Measurements from ENCODE around the gene PLS3. TPM values are rescaled to one million over a fixed set of nuclear protein-coding genes. Genes with fewer than 3 reads are reported as not detected.

PLS3 gene
- total and polyA plus RNA-seq, 4 donors: 63.1 to 221 (median 116) TPM

GRCh38 chrX:115581759-115582615 is 21.0 kb downstream of the PLS3 start:
- peak in 2 of 3 donors; percentile 30 to 61 for DNase-seq
- Histone ChIP-seq H3K9me3 (ENCODE audit: control insufficient read depth in 4 of 4, insufficient read depth in 3 of 4, low read length in 3 of 4) (no peaks in the 10 kb centered on the region), H3K27me3 (ENCODE audit: control insufficient read depth in 3 of 3, insufficient read depth in 3 of 3, low read length in 2 of 3) (peaks cover 0 to 38% (median 36%) of the 10 kb centered on the region in 3 donors), H3K27ac (ENCODE audit: low read depth in 1 of 2, low read length in 1 of 2) (peak overlapping the region in 1 of 2 donors; percentile 2), H3K36me3 (ENCODE audit: control insufficient read depth in 4 of 4, insufficient read depth in 4 of 4, low read length in 4 of 4) (peaks cover 0 to 2% (median 0%) of the 10 kb centered on the region in 4 donors), H3K4me1 (ENCODE audit: control insufficient read depth in 5 of 5, insufficient read depth in 5 of 5, low read length in 5 of 5) (peaks cover 0 to 9% (median 6%) of the 10 kb centered on the region in 5 donors), H3K4me3 (no peak overlapping the region), H3K9ac (ENCODE audit: insufficient read depth in 1 of 2, low read length in 2 of 2) (no peak overlapping the region)
- ATAC-seq (ENCODE audit: insufficient read depth, low FRiP score): no peak
- WGBS, 2 donors: 36 to 60% methylated on average over 2 of the region's 2 CpGs
- TF ChIP-seq, protein P1, sequence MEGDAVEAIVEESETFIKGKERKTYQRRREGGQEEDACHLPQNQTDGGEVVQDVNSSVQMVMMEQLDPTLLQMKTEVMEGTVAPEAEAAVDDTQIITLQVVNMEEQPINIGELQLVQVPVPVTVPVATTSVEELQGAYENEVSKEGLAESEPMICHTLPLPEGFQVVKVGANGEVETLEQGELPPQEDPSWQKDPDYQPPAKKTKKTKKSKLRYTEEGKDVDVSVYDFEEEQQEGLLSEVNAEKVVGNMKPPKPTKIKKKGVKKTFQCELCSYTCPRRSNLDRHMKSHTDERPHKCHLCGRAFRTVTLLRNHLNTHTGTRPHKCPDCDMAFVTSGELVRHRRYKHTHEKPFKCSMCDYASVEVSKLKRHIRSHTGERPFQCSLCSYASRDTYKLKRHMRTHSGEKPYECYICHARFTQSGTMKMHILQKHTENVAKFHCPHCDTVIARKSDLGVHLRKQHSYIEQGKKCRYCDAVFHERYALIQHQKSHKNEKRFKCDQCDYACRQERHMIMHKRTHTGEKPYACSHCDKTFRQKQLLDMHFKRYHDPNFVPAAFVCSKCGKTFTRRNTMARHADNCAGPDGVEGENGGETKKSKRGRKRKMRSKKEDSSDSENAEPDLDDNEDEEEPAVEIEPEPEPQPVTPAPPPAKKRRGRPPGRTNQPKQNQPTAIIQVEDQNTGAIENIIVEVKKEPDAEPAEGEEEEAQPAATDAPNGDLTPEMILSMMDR (IDR thresholded peaks at IDR 0.05; ENCODE audit: control extremely low read depth, extremely low read depth): no peak

DNA sequence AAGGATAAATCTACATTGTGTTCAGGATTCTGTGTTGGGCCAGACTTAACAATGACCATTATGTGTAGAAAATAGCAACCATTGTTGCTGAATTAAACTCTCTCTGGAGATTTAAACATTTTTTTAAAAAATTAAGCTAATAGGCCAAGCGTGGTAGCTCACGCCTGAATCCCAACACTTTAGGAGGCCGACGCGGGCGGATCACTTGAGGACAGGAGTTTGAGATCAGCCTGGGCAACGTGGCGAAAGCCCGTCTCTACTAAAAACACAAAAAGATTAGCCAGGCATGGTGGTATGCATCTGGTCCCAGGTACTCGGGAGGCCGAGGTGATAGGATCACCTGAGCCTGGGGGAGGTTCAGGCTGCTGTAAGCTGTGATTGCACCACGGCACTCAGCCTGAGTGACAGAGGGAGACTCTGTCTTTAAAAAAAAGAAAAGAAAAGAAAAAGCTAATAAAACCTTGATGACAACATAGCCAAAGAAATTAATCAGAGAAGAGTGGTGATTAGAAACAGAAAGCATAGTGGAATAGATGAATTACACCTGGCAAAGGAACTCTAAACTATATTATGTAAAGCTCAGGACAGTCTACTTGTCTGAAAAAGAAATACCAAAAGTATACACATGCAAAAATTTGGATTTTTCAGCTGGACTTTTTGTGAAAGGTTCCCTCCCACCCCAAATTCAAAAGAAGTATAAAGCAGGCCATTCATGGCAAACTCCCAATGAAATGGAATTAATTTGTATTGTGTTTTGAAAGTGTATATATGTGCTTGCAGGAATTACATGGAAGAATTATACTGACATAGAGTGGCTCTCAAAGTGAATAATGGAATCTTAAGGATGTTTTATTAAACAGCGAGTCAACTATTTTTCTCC is 21.9 kb downstream of the PLS3 start:
- Histone ChIP-seq H3K4me1 (ENCODE audit: control insufficient read depth in 5 of 5, insufficient read depth in 5 of 5, low read length in 5 of 5) (peaks cover 0 to 9% (median 6%) of the 10 kb centered on the region in 5 donors), H3K27me3 (ENCODE audit: control insufficient read depth in 3 of 3, insufficient read depth in 3 of 3, low read length in 2 of 3) (peaks cover 0 to 36% (median 34%) of the 10 kb centered on the region in 3 donors), H3K27ac (ENCODE audit: low read depth in 1 of 2, low read length in 1 of 2) (peak overlapping the region; percentile 2 to 11), H3K9ac (ENCODE audit: insufficient read depth in 1 of 2, low read length in 2 of 2) (no peak overlapping the region), H3K4me3 (no peak overlapping the region), H3K9me3 (ENCODE audit: control insufficient read depth in 4 of 4, insufficient read depth in 3 of 4, low read length in 3 of 4) (no peaks in the 10 kb centered on the region), H3K36me3 (ENCODE audit: control insufficient read depth in 4 of 4, insufficient read depth in 4 of 4, low read length in 4 of 4) (no peaks in the 10 kb centered on the region)
- DNase-seq (peak in 1 of 3 donors; percentile 19), ATAC-seq (ENCODE audit: insufficient read depth, low FRiP score) (no peak)
- 47 to 78% methylated on average over 13 of the region's 13 CpGs for WGBS, 2 donors
- TF ChIP-seq, protein P1 (IDR thresholded peaks at IDR 0.05; ENCODE audit: control extremely low read depth, extremely low read depth): no peak

- 17 to 46% methylated on average over 5 of the region's 5 CpGs for WGBS, 2 donors
- H3K9ac ChIP-seq (ENCODE audit: insufficient read depth in 1 of 2, low read length in 2 of 2): peak overlapping the region in 1 of 2 donors; percentile 51
- H3K27me3 ChIP-seq (ENCODE audit: control insufficient read depth in 3 of 3, insufficient read depth in 3 of 3, low read length in 2 of 3): peaks cover 0 to 37% (median 36%) of the 10 kb centered on the region in 3 donors
- no peak overlapping the region for H3K4me3 ChIP-seq
- peaks cover 0 to 9% (median 6%) of the 10 kb centered on the region in 5 donors for H3K4me1 ChIP-seq (ENCODE audit: control insufficient read depth in 5 of 5, insufficient read depth in 5 of 5, low read length in 5 of 5)
- H3K9me3 ChIP-seq (ENCODE audit: control insufficient read depth in 4 of 4, insufficient read depth in 3 of 4, low read length in 3 of 4): no peaks in the 10 kb centered on the region
- TF ChIP-seq, protein P1 (IDR thresholded peaks at IDR 0.05; ENCODE audit: control extremely low read depth, extremely low read depth): no peak
- H3K27ac ChIP-seq (ENCODE audit: low read depth in 1 of 2, low read length in 1 of 2): no peak overlapping the region
- H3K36me3 ChIP-seq (ENCODE audit: control insufficient read depth in 4 of 4, insufficient read depth in 4 of 4, low read length in 4 of 4): no peaks in the 10 kb centered on the region
- peak in 1 of 3 donors; percentile 38 for DNase-seq
- ATAC-seq (ENCODE audit: insufficient read depth, low FRiP score): no peak
Observed at GRCh38 chrX:115583496-115584004, 22.6 kb downstream of the PLS3 start.
